Left lobe of liver (tissue), 2 donors: ENCODE data around the gene DNM3. TPM values are rescaled to one million over a fixed set of nuclear protein-coding genes. Genes with fewer than 3 reads are reported as not detected.
"Not testable (repeated sequence)": the region's sequence is repeated elsewhere in the genome, so short reads cannot be mapped to it uniquely, and the experiment has no call there.

Source experiments
- ATAC-seq: fragments of 200-7000 bp; cut with Tn5 transposase; one replicate; pipeline ENCODE4 v1.9.1; 2020; ENCODE audit warnings: mild to moderate bottlenecking, moderate library complexity
- DNase-seq: peaks from one replicate; pipeline ENCODE4 v3.0.0-alpha.2; 2020; ENCODE audit warnings: low spot score
- total RNA-seq: library from RNA; stranded (reverse); gene quantifications from one replicate; pipeline ENCODE4 v1.2.1, GENCODE V29; 2021
- donor health status: DM: no; HTN: no; CAD: no; lungs with moderate emphysema.
- donor health status: DM: no; HTN: yes; CAD: no.

Gene DNM3
- total RNA-seq, 1 donor from 2014 or later, result 0.40 TPM

- ATAC-seq (peak; percentile 91), DNase-seq (no peak)
Observed at GRCh38 chr1:172005856-172006255, 164.6 kb downstream of the DNM3 start.

GRCh38 chr1:172006660-172007059 is 165.4 kb downstream of the DNM3 start:
- no peak for ATAC-seq

GRCh38 chr1:172018727-172019311 is 177.5 kb downstream of the DNM3 start:
- DNase-seq (no peak), ATAC-seq (no peak)

More at GRCh38 chr1:172006660-172007059, 165.4 kb downstream of the DNM3 start:
- DNase-seq, result no peak

- ATAC-seq (no peak), DNase-seq (no peak)
Observed at GRCh38 chr1:172019976-172020375, 178.7 kb downstream of the DNM3 start.

- no peak for DNase-seq
- no peak for ATAC-seq
Observed at GRCh38 chr1:172024516-172024915, 183.2 kb downstream of the DNM3 start.

GRCh38 chr1:172024944-172025738 is 183.8 kb downstream of the DNM3 start:
- ATAC-seq, DNase-seq: not testable (repeated sequence)

GRCh38 chr1:172040466-172040865 is 199.2 kb downstream of the DNM3 start:
- no peak for ATAC-seq
- no peak for DNase-seq

- ATAC-seq, result no peak
- no peak for DNase-seq
Observed at GRCh38 chr1:172041102-172041501, 199.8 kb downstream of the DNM3 start.

GRCh38 chr1:172041742-172042141 is 200.4 kb downstream of the DNM3 start:
- DNase-seq, result no peak
- ATAC-seq, result peak; percentile 50

GRCh38 chr1:172043900-172044299 is 202.6 kb downstream of the DNM3 start:
- DNase-seq (no peak), ATAC-seq (no peak)

GRCh38 chr1:172051898-172052297 is 210.6 kb downstream of the DNM3 start:
- ATAC-seq, result no peak

GRCh38 chr1:172054172-172054571 is 212.9 kb downstream of the DNM3 start:
- ATAC-seq, result no peak
- DNase-seq, result no peak

More at GRCh38 chr1:172051898-172052297, 210.6 kb downstream of the DNM3 start:
- DNase-seq, result no peak

- not testable (repeated sequence) for ATAC-seq, DNase-seq
Observed at GRCh38 chr1:172055816-172056419, 214.6 kb downstream of the DNM3 start.

- no peak for DNase-seq
Observed at GRCh38 chr1:172068334-172068733, 227.0 kb downstream of the DNM3 start.

GRCh38 chr1:172069051-172069450 is 227.8 kb downstream of the DNM3 start:
- DNase-seq, result no peak
- no peak for ATAC-seq

More at GRCh38 chr1:172068334-172068733, 227.0 kb downstream of the DNM3 start:
- no peak for ATAC-seq

- no peak for DNase-seq
- no peak for ATAC-seq
Observed at GRCh38 chr1:172069534-172069933, 228.2 kb downstream of the DNM3 start.

GRCh38 chr1:172070055-172070454 is 228.8 kb downstream of the DNM3 start:
- DNase-seq (no peak), ATAC-seq (no peak)

GRCh38 chr1:172071746-172072145 is 230.4 kb downstream of the DNM3 start:
- no peak for DNase-seq
- ATAC-seq, result no peak

GRCh38 chr1:172079859-172080258 is 238.6 kb downstream of the DNM3 start:
- not testable (repeated sequence) for ATAC-seq, DNase-seq

- ATAC-seq (no peak), DNase-seq (no peak)
Observed at GRCh38 chr1:172083191-172083590, 241.9 kb downstream of the DNM3 start.

GRCh38 chr1:172084876-172085275 is 243.6 kb downstream of the DNM3 start:
- ATAC-seq, result no peak
- DNase-seq, result no peak

- ATAC-seq (no peak), DNase-seq (no peak)
Observed at GRCh38 chr1:172085317-172085716, 244.0 kb downstream of the DNM3 start.
